ENCODE measurements around the gene MDN1. TPM values are rescaled to one million over a fixed set of nuclear protein-coding genes. Genes with fewer than 3 reads are reported as not detected.
"Not testable (repeated sequence)": the region's sequence is repeated elsewhere in the genome, so short reads cannot be mapped to it uniquely, and the experiment has no call there.

Gene MDN1
- total RNA-seq, 1 experiment from 2014 or later, result 21.8 TPM

- no peak for DNase-seq (ENCODE audit: extremely low read depth, low read depth)
Measured at GRCh38 chr6:89670935-89671565, 148.5 kb downstream of the MDN1 start.

GRCh38 chr6:89669002-89669401 is 150.6 kb downstream of the MDN1 start:
- no peak for DNase-seq (ENCODE audit: extremely low read depth, low read depth)

GRCh38 chr6:89667872-89668556 is 151.6 kb downstream of the MDN1 start:
- DNase-seq (ENCODE audit: extremely low read depth, low read depth), result no peak

GRCh38 chr6:89662659-89663223 is 156.9 kb downstream of the MDN1 start:
- DNase-seq (ENCODE audit: extremely low read depth, low read depth), result no peak

GRCh38 chr6:89661559-89661958 is 158.0 kb downstream of the MDN1 start:
- no peak for DNase-seq (ENCODE audit: extremely low read depth, low read depth)

- DNase-seq (ENCODE audit: extremely low read depth, low read depth), result no peak
Measured at GRCh38 chr6:89660981-89661380, 158.6 kb downstream of the MDN1 start.

- no peak for DNase-seq (ENCODE audit: extremely low read depth, low read depth)
Measured at GRCh38 chr6:89657445-89658158, 162.0 kb downstream of the MDN1 start.

- DNase-seq (ENCODE audit: extremely low read depth, low read depth), result no peak
Measured at GRCh38 chr6:89655122-89655521, 164.5 kb downstream of the MDN1 start.

GRCh38 chr6:89650579-89650978 is 169.0 kb downstream of the MDN1 start:
- DNase-seq (ENCODE audit: extremely low read depth, low read depth), result no peak

- DNase-seq (ENCODE audit: extremely low read depth, low read depth), result no peak
Measured at GRCh38 chr6:89649682-89650081, 169.9 kb downstream of the MDN1 start.

GRCh38 chr6:89644864-89645263 is 174.7 kb downstream of the MDN1 start:
- DNase-seq (ENCODE audit: extremely low read depth, low read depth), result no peak

- DNase-seq (ENCODE audit: extremely low read depth, low read depth), result no peak
Measured at GRCh38 chr6:89643406-89643805, 176.2 kb downstream of the MDN1 start.

GRCh38 chr6:89642956-89643355 is 176.6 kb downstream of the MDN1 start:
- DNase-seq (ENCODE audit: extremely low read depth, low read depth), result no peak

- DNase-seq (ENCODE audit: extremely low read depth, low read depth), result not testable (repeated sequence)
Measured at GRCh38 chr6:89641581-89641980, 178.0 kb downstream of the MDN1 start.

GRCh38 chr6:89640804-89641203 is 178.8 kb downstream of the MDN1 start:
- DNase-seq (ENCODE audit: extremely low read depth, low read depth), result no peak

- peak; percentile 90 for DNase-seq (ENCODE audit: extremely low read depth, low read depth)
Measured at GRCh38 chr6:89638320-89639195, 181.0 kb downstream of the MDN1 start, which contains the start of gene LYRM2. TSS of gene LYRM2 (minus strand) at chr6:89638747. CDS start at chr6:89638716, 31 bp downstream.

GRCh38 chr6:89637960-89638319 is 181.7 kb downstream of the MDN1 start:
- no peak for DNase-seq (ENCODE audit: extremely low read depth, low read depth)

- DNase-seq (ENCODE audit: extremely low read depth, low read depth), result not testable (repeated sequence)
Measured at GRCh38 chr6:89636412-89636811, 183.2 kb downstream of the MDN1 start.

GRCh38 chr6:89630488-89630887 is 189.1 kb downstream of the MDN1 start:
- DNase-seq (ENCODE audit: extremely low read depth, low read depth), result no peak

GRCh38 chr6:89623749-89624148 is 195.8 kb downstream of the MDN1 start:
- no peak for DNase-seq (ENCODE audit: extremely low read depth, low read depth)

Measured in NCI-H460 (cell line).